GM12892 (cell line): ENCODE results near the gene CD99L2.

Source experiments
- POLR2A ChIP-seq: IDR thresholded peaks from 2 replicates; pipeline ENCODE4 v1.6.1; 2011; ENCODE audit warnings: low read depth, low read length, control low read depth
- POLR2AphosphoS5 ChIP-seq: IDR thresholded peaks from 2 replicates; pipeline ENCODE4 v1.6.1; 2011; ENCODE audit warnings: low read depth, low read length, control low read depth
- TAF1 ChIP-seq: IDR thresholded peaks from 2 replicates; pipeline ENCODE4 v1.6.1; 2011; ENCODE audit warnings: low read depth, mild to moderate bottlenecking, control low read depth, low read length, borderline replicate concordance

- no peak for TF ChIP-seq POLR2AphosphoS5
- no peak for TF ChIP-seq POLR2A
- TF ChIP-seq TAF1, result no peak
Observed at GRCh38 chrX:150933945-150934350, 35.5 kb upstream of the CD99L2 start.
